ENCODE measurements around the gene UACA.

UACA gene

DNA sequence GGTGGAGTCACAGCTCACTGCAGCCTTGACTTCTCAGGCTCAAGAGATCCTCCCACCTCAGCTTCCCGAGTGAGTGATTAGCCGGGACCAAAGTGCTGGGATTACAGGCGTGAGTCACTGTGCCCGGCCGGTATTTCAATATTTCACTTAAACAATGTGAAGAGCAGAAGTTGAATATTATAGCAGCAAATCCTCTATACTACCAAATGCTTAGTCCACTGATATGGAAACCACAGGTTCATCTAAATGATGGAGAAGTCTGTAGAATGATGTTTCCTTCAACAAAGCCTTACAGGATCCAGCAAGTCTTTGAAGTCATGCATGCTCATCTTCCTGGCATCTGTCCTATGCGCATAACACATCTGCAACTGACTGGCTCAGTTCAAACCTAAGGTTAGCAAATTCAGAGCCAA, 20.3 kb upstream of the UACA start:
- in situ Hi-C loops (cut with MboI; ENCODE audit: low sequenced_read_pairs), result no loop called here

DNA sequence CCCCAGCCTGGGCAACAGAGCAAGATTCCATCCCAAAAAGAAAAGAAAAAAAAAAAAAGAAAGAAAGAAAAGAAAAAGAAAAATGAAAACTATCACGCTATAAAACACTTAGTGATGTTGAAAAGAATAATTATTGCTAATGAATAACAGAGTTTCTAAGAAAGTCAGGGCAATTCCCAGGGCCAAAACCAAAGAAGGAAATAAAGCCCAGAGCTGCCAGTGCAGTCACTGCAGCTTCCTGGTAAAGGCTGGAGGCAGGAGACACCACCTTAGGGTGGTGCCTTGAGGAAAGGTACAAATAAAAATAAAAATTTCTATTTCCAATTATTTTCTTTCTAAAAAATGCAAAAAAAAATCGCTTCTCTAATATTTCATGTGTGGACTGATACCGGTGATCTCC, 19.7 kb upstream of the UACA start:
- in situ Hi-C loops (cut with MboI; ENCODE audit: low sequenced_read_pairs), result no loop called here

DNA sequence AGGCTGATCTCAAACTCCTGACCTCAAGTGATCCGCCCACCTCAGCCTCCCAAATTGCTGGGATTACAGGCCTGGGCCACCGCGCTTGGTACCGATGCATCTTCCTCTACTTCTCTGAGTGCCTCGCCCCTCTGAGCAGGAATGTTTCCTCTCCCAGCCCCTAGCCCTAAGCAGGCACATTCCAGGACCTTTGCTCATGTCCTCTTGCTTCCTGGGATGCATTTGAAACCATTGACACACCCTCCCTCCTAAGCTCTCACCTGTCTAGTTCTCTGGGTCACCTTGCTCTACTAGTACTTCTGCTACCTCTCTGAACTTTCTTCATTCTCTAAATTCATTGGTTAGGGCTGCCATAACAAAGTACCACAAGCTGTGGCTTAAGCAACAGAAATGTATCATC, 17.9 kb upstream of the UACA start:
- in situ Hi-C loops (cut with MboI; ENCODE audit: low sequenced_read_pairs), result no loop called here

DNA sequence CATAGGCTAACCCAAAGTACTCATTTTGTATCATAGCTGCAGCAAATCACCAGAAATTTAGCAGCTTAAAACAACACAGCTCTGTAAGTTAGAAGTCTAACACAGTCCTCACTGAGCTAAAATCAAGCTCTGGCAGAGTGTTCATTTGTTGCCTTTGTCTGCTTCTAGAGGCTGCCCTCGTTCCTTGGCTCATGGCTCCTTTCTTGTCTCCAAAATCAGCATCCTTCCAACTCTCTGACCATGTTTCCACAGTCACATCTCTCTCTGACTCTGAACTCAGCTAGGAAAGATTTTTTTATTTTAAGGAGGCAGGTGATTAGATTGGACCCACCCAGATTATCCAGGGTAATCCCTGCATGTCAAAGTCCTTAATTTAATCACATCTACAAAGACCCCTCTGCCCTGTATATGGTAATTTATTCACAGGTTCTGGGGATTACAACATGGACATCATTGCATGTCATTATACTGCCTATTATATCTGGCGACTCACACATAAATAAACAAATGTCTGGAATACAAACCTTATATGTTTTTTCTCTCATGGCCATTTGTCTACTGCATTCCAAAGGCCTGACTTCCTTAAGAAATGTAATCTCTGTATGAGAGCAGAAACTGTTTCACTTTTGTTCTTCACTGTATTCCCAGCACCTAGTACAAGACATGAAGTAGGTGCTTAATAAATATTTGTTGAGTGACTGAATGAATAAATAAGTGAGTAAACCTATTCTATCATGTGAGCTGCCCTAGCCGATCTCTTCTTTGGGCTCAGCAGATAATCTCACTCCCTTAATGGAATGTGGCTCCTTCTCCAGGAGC, 15.1 kb upstream of the UACA start:
- in situ Hi-C loops (cut with MboI; ENCODE audit: low sequenced_read_pairs), result no loop called here

DNA sequence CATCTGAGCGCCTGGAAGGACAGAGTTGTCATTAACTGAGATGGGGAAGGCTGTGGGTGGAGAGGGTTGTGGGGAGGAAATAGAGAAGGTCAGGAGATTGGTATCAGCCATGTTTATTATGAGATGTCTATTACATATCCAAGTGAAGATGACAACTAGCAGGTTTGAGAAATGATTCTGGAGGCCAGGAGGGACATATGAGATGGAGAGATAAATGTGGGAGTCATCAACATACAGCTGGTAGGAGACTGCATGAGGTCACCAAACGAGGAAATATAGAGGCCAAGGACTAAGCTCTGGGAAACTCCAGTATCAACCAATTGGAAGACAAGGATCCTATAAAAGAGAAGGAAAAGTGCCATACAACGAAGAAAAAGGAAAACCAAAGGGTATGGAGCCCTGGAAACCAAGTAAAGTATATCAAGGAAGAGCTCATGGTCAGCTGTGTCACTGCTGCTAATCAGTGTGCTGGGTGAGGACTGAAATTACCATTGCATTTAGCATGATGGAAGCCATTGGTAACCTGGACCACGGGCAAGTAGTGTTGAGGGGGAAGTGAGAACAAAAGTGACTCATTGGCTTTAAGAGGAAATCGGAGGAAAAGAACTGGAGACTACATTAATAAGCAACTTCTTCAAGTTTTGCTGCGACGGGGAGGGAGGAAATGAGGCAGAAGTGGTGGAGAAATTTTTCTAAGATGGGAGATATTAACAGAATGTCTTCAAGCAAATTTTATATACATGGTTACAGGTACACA, 14.0 kb upstream of the UACA start:
- in situ Hi-C loops (cut with MboI; ENCODE audit: low sequenced_read_pairs), result no loop called here

DNA sequence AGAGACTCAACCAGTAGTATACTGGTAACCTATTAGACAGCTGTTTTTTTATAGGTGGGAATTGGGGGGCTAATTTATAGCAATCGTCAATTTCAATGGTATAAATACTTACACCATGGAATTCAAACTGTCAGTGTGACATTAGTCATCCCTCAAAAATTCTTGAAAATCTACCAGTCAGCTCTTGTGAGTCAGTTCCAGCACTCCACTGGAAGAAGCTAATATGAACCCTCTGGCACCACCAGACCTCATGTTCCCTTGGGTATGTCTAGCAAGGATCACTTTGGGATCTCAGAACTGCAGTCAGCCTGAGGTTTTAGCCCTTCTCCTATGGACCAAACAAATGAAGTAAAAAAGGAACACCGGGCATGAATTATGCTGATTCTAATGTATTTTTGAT, 11.8 kb upstream of the UACA start:
- in situ Hi-C loops (cut with MboI; ENCODE audit: low sequenced_read_pairs), result no loop called here

DNA sequence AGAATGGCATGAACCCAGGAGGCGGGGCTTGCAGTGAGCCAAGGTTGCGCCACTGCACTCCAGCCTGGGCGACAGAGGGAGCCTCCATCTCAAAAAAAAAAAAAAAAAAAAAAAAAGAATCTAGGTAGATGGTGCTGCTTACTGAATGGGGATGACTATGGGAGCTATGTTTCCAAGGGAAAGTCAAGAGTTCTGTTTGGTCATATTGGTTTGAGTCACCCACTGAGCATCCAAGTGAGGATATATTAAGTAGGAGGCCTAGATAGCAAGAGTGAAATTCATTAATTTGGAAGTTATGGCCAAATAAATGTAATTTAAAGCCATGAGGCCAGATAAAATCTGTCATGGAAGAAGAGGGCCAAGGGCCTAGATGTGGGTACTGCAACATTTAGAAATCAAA, 9.0 kb upstream of the UACA start:
- in situ Hi-C loops (cut with MboI; ENCODE audit: low sequenced_read_pairs), result no loop called here

DNA sequence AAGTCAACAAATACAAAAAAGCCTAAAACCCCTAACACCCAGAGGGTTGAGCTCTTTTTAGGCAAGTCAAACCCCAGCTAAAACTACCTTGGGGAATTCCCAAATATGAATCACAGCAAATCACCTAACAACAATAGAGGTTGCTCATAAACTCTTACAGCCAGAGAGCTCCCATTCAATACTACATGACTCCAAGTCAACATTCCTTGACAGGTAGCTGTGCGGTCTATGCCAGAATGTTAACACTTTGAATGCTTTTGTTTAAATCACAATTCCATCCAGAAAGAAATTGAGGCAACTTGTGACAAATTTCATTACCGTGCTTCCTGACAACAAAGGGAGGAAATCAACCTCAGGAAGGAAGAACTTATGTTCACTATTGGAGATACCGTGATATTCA, 7.5 kb upstream of the UACA start:
- in situ Hi-C loops (cut with MboI; ENCODE audit: low sequenced_read_pairs), result no loop called here

DNA sequence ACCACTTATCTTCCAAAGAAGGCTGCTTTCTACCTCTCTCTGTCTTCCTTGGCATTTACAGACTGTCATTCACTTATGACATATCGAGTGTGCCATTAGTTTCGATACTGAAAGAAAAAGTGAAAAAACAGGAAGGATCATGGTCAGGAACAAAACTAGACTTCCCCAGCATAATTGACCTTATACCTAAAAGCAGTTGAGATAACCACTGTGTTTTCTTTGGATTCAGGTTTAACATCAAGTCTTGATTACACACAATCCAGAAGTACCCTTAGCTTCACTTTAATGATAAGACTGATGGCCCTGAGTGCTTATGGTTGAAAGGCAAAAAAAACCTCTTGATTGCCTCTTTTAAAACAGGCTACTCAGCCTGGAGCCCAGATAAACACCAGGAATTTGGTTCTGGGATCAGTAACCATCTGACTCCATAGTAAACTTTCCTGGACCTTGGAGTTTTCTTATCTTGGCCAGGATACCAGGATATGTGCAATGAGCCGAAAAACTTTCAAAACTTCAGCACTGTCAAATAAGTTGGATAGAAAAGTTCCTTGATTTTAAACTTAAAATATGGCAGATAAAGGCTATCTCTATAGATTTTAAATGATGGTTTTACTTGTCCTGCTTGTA, 5.0 kb upstream of the UACA start:
- in situ Hi-C loops (cut with MboI; ENCODE audit: low sequenced_read_pairs), result no loop called here

DNA sequence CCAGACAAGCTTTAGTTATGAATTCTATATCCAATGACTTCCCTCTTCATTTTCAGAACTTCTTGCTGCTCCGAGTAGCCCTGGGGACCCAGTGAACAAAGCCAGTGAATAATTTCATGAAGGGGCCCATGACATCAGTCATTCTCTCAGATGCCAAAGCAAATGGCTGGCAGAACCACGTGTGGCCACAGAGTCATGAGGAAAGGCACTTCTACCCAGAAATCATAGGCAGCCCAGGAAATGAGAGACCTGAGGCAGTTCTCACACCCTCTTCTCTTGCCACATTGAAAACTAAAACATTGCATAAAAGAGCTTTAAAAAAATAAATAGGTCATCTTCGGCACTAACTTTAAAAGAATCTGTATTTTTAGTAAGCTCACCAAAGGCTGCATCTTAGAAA, 4.3 kb upstream of the UACA start:
- in situ Hi-C loops (cut with MboI; ENCODE audit: low sequenced_read_pairs), result no loop called here

DNA sequence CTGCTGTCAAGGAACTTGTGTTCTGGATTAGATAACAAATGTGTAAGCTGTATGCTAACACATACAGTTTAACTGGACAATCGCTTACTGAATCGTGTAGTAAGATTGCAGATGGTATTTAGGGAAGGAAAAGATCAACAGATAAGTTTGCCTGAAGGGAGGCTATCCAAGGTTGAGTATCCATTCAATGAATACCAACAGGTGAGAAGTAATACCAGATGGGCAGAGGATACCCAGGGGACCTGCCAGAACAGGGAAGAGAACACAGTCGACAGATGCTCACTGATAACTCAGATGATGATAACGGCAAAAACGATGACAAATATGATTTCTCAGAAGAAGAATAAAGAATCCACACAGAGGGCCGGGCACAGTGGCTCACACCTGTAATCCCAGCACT, 3.2 kb upstream of the UACA start:
- in situ Hi-C loops (cut with MboI; ENCODE audit: low sequenced_read_pairs), result no loop called here

DNA sequence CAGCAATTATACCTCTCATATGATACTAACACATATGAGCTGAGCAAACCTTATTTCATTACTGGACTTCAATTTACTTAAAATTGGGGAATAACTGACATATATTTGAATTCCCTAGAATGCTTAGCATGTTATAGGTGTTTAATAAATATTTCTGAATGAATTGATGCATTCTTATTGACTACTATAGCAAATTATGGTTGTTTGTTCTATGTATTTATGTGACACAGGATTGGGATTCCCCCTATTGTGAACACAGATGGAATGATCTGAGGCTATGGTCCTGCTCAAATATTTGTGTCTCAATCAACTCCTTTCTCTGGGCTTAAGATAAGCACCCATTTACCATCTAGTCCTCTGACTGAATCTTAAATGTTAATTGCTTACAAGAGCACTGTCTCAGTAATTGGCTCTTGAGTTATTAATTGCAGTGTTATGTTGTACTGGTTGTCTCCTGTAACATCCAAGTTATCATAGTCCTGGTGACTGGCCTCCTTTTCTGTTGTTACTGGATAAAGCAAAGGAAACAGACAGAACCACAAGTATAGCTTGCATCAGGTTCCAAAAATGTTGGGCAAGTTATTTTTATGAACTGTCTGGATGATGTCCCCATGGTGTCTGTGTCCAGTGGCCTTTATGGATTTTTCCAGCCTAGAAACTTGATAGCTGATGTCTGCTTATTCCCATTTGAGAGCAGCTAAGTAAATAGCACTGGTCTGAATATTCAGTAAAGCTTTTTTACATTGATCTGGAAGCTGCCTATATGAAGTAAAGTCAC, 2.3 kb upstream of the UACA start:
- in situ Hi-C loops (cut with MboI; ENCODE audit: low sequenced_read_pairs), result no loop called here

DNA sequence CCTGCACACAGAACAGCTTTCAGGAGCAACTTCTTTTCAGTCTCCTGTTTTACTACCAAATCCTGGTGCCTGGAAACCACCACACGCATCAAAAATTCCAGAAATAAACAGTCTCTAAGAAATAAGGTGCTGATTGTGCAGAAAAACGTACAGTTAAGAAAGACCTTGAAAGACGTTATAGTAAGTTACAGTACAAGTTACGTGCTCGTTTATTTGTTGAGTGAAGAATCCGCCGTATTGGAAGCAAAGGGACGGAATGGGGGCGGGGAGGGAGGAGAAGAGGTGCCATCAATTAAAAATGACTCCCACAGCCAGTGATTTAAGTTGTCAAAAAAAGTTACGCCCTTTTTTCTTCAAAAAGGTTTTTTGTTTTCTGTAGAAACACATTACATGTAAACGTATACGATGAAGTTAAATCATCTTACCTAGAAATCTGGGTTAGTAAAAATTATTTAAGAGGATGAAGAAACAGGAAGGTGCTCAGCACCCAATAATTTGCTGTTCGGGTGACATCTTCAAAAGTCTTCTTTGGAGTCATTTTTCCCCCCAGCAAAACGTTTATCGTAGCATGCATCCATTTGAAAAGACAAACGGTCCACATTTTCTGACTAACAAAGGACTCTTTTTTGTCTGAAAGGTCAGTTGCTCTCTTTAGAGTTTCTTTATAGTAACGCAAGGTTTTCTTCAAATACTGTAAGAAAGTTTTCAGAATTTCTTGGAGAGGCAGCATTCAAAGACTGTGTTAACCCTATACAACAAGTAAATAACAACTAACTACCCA, 782 bp upstream of the UACA start:
- in situ Hi-C loops (cut with MboI; ENCODE audit: low sequenced_read_pairs), result no loop called here

DNA sequence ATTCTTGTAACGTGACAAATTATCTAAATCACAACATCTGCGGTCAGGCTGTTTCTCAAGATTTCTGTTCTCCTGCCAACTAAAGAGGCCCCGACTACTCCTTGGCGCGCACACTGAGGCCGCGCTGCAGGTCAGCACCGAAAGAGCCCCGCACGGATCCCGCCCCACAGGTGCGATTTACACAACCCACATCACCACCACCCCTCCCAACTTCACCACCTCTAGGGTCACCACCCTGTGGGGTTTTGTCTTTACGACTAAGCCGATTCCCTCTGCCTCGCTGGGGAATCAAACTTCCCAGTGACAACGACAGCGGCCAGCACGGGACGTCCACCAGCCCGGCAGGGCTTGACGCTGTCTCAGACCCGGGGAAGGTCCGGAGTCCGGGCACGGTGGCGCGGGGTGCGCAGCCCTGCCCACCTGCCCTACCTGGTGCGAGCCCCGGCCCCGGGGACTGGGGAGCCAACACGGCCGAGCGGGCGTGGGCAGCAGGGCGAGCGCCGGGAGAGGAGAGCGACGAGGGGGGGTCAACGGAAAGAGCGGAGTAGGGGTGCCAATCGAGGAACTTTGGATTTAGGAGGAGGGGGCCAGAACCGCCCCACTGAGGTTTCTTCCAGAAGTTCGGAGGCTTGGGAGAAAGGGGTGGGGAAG, 764 bp downstream of the UACA start:
- in situ Hi-C loops (cut with MboI; ENCODE audit: low sequenced_read_pairs), result no loop called here

DNA sequence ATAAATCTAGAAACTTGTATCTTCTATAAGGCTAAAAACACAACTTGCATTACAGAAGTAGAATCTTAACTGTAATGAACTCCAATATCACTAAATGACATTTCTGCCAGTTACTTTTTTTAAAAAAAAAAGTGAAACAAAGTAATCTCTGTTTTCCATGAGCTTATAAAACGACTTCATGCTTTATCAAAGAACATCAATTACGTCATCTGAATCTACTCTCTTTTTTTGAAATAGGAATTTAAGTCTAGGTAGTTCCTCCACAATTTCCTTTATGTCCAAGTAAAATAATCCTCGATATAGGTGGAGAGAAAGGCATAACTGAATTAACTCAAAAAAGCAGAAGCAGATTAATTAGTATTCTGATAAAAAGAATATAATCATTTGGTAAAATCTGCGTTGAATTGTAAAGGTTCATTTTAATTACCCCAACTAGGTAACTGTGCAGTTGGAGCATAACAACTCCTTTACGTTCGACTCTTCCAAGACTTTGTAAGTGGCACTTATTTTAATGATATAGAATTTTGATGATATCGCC, 1.4 kb downstream of the UACA start:
- in situ Hi-C loops (cut with MboI; ENCODE audit: low sequenced_read_pairs), result no loop called here

DNA sequence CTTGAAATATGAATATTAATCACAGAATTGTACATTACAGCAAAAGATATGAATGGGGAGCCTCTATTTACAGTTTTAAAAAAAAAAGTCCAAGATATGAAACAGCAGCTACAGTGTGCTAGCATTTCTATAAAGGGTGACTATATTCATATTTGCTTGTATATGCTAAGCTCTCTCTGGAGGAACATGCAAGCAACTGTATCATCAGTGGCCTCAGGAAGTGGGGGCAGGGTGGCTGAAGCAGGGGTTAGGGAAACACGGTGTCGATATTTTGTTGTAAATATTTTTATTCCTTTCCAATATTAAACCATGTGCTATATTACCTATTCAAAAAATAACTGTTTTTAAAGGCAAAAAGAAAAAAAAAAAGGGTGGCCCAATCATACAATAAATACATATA, 2.3 kb downstream of the UACA start:
- in situ Hi-C loops (cut with MboI; ENCODE audit: low sequenced_read_pairs), result no loop called here

DNA sequence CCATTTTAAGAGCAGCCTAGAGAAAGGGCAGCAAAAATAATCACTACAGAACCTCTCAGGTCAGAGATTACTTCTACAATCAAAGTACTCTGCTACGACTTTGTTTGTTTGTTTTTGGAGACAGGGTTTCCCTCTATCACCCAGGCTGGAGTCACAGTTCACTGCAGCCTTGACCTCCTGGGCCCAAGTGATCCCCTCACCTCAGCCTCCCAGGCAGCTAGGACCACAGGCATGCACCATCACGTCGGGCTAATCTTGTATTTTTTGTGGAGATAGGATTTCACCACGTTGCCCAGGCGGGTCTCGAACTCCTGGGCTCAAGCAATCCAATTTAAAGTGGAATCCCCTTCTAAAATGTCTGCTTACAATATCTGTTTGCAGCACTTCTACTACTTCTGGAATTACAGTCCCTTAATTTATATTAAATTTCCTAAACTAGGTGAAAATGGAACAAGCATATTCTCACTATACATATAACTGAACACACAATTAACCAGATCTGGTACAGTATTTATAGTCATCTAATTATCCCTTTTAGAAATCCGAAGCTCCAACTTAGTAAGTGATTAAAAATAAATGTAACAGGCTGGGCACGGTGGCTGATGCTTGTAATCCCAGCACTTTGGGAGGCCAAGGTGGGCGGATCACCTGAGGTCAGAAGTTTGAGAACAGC, 4.4 kb downstream of the UACA start:
- in situ Hi-C loops (cut with MboI; ENCODE audit: low sequenced_read_pairs), result no loop called here

DNA sequence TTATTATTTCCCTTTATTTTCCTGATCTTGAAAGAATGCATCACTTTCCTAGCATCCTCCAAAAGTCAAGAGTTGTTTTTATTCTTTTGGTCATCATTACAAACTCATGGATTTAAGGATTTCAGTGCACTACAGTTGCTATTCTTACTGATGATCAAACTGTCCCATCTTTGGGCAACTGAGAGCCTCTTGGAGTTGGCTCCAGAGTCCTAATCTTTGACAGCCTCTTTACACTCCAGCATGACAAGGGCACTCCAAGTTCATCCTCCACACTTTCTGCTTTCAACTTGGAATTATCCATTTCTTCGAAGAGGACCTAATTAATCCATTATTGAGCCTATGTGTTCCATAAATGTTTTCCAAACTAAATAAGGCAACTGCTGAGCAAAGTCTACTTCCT, 5.7 kb downstream of the UACA start:
- in situ Hi-C loops (cut with MboI; ENCODE audit: low sequenced_read_pairs), result no loop called here

DNA sequence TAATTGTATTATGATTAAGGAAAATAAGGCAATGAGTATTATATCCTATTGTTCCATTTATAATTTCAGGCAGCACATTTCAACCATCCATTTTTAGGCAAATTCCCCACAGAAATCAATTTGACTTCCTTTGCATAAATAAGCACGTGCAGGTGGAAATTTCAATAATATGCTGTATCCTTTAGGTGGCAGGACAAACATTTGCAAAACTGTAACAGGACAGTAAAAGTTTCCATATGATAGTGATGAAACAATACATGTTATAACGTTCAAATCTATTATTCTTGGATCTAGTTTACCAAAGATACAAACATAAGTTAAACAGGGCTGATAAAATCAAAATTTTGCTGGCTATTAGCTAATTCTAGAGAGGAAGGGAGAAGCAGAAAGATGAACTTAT, 8.5 kb downstream of the UACA start:
- in situ Hi-C loops (cut with MboI; ENCODE audit: low sequenced_read_pairs), result no loop called here
